Panc1 (cell line): ENCODE results near the gene OTUD4. TPM values are rescaled to one million over a fixed set of nuclear protein-coding genes. Genes with fewer than 3 reads are reported as not detected.

Source experiments
- ATAC-seq: fragments of 200-7000 bp; cut with Tn5 transposase; 2 replicates; pipeline ENCODE4 v1.9.1; 2020; ENCODE audit warnings: mild to moderate bottlenecking, moderate library complexity
- BruUV-seq: library from RNA; stranded (reverse); fragments of 400-500 nt; replicated peaks from 2 replicates; lab custom pipeline; 2021; lab: Mats Ljungman, UMichigan
- CTCF ChIA-PET: fragments of 300-600 bp; sonication (Branson Sonifier 250); formaldehyde crosslinking; loops from one replicate; lab custom pipeline; 2022; ENCODE audit warnings: antibody characterized with exemption; lab: Charles Lee
- POLR2A ChIA-PET: fragments of 300-600 bp; sonication (Branson Sonifier 250); formaldehyde crosslinking; loops from one replicate; lab custom pipeline; 2022; ENCODE audit warnings: antibody characterized with exemption; lab: Charles Lee
- DNase-seq: peaks from one replicate; pipeline ENCODE4 v3.0.0-alpha.2; 2010; ENCODE audit warnings: low read depth, low spot score
- H3K27ac ChIP-seq: 2 replicates; pipeline ENCODE4 v1.5.1; 2011; ENCODE audit warnings: mild to moderate bottlenecking, low read length, inconsistent platforms
- H3K27me3 ChIP-seq: fragments of 200-500 bp; sonication (Bioruptor generic); 2 replicates; pipeline ENCODE4 v1.6.0; 2014; ENCODE audit warnings: low read length, inconsistent platforms; ENCODE audit not compliant: control insufficient read depth, insufficient read depth
- H3K36me3 ChIP-seq: fragments of 200-500 bp; sonication (Bioruptor generic); 2 replicates; pipeline ENCODE4 v1.5.1; 2014; ENCODE audit warnings: inconsistent platforms, mild to moderate bottlenecking, low read length, moderate library complexity; ENCODE audit not compliant: control insufficient read depth, insufficient read depth
- H3K4me1 ChIP-seq: 2 replicates; pipeline ENCODE4 v1.5.1; 2011; ENCODE audit warnings: inconsistent platforms, mild to moderate bottlenecking, low read length, moderate library complexity; ENCODE audit not compliant: control insufficient read depth, insufficient read depth
- H3K4me3 ChIP-seq, 2 experiments: 2 replicates each; pipeline ENCODE4 v1.5.1; 2011 to 2012; ENCODE audit warnings: low read depth in 2 of 2, low read length in 2 of 2, mild to moderate bottlenecking in 2 of 2, inconsistent platforms in 1 of 2, moderate library complexity in 1 of 2
- H3K9me3 ChIP-seq: fragments of 200-500 bp; sonication (Bioruptor generic); 2 replicates; pipeline ENCODE4 v1.5.1; 2014; ENCODE audit warnings: low read depth, mild to moderate bottlenecking, inconsistent platforms, low read length, moderate library complexity; ENCODE audit not compliant: control insufficient read depth, insufficient read depth
- CTCF ChIP-seq: fragments of 450-650 bp; IDR thresholded peaks from 2 replicates; pipeline ENCODE4 v1.5.1; 2017; ENCODE audit warnings: mild to moderate bottlenecking
- POLR2AphosphoS5 ChIP-seq: IDR thresholded peaks from 2 replicates; pipeline ENCODE4 v1.6.1; 2012; ENCODE audit warnings: mild to moderate bottlenecking, low read depth, low read length, moderate library complexity
- REST ChIP-seq, 2 experiments: IDR thresholded peaks; 2 replicates each; pipeline ENCODE4 v1.6.1; 2011 to 2012; ENCODE audit warnings: low read depth in 2 of 2, control low read depth in 1 of 2, low read length in 1 of 2, mild to moderate bottlenecking in 1 of 2, moderate library complexity in 1 of 2; ENCODE audit not compliant: insufficient read depth in 1 of 2
- SIN3A ChIP-seq: IDR thresholded peaks from 2 replicates; pipeline ENCODE4 v1.6.1; 2012; ENCODE audit warnings: low read depth, mild to moderate bottlenecking, low read length, moderate library complexity, borderline replicate concordance; ENCODE audit not compliant: insufficient read depth
- TCF7L2 ChIP-seq: IDR thresholded peaks from 2 replicates; pipeline ENCODE4 v1.6.1; 2011; ENCODE audit warnings: mild to moderate bottlenecking, low read depth, low read length, inconsistent platforms
- in situ Hi-C: cut with HindIII; loops from 2 replicates; pipeline ENCODE4 v1.10.0; 2016; ENCODE audit warnings: low sequenced_read_pairs, low pct_unique_long_range_greater_than_20kb
- intact Hi-C: fragments of 100-400 bp; cut with micrococcal nuclease; formaldehyde crosslinking; loops from one replicate; pipeline ENCODE4 v1.10.0; 2022; ENCODE audit not compliant: unreplicated experiment
- total RNA-seq: library from RNA; stranded (reverse); gene quantifications from one replicate; pipeline ENCODE4 v1.2.1, GENCODE V29; 2021; ENCODE audit not compliant: unreplicated experiment

Gene OTUD4
- total RNA-seq, 1 experiment from 2014 or later = 31.5 TPM

- DNase-seq (no peak), ATAC-seq (no peak)
- ChIA-PET CTCF (no interaction called here), POLR2A (no interaction called here)
- Histone ChIP-seq H3K27ac (no peak overlapping the region), H3K36me3 (peaks cover 4% of the 10 kb centered on the region; the same call in 1 of the 2 replicates), H3K27me3 (no peaks in the 10 kb centered on the region), H3K4me3 (no peak overlapping the region), H3K4me1 (no peaks in the 10 kb centered on the region), H3K9me3 (no peaks in the 10 kb centered on the region)
- in situ Hi-C loops = no loop called here
- BruUV-seq = no TSS peak
- no peak for TF ChIP-seq REST (IDR thresholded peaks at IDR 0.05; ENCODE audit: insufficient read depth in 1 of 2, low read depth in 2 of 2, low read length in 1 of 2)
- TF ChIP-seq CTCF = no peak
- TF ChIP-seq POLR2AphosphoS5 = no peak
- TF ChIP-seq TCF7L2 = no peak
- no peak for TF ChIP-seq SIN3A
- intact Hi-C loops = no loop called here
Measured at GRCh38 chr4:145168581-145169187, 11.7 kb downstream of the OTUD4 start.

GRCh38 chr4:145167887-145168286 is 12.5 kb downstream of the OTUD4 start:
- TF ChIP-seq POLR2AphosphoS5 = no peak
- DNase-seq = no peak
- no peaks in the 10 kb centered on the region for H3K9me3 ChIP-seq
- no peak overlapping the region for H3K27ac ChIP-seq
- H3K4me1 ChIP-seq = no peaks in the 10 kb centered on the region
- in situ Hi-C loops = no loop called here
- no peak overlapping the region for H3K4me3 ChIP-seq
- intact Hi-C loops = no loop called here
- H3K36me3 ChIP-seq = peaks cover 4% of the 10 kb centered on the region; the same call in 1 of the 2 replicates
- POLR2A ChIA-PET = interaction anchor here (0.7 kb wide), 1 partner anchor 10 kb away, joined by 12 read pairs; no protein-coding TSS in a partner anchor
- CTCF ChIA-PET = interaction anchor here (0.6 kb wide), 1 partner anchor 477 kb away, joined by 4 read pairs; no protein-coding TSS in a partner anchor
- no TSS peak for BruUV-seq
- no peak for ATAC-seq
- no peaks in the 10 kb centered on the region for H3K27me3 ChIP-seq

- ChIA-PET POLR2A (no interaction called here), CTCF (no interaction called here)
- Histone ChIP-seq H3K27me3 (no peaks in the 10 kb centered on the region), H3K9me3 (no peaks in the 10 kb centered on the region), H3K36me3 (peaks cover 6% of the 10 kb centered on the region; the same call in 1 of the 2 replicates), H3K4me1 (no peaks in the 10 kb centered on the region), H3K27ac (no peak overlapping the region), H3K4me3 (no peak overlapping the region)
- BruUV-seq = no TSS peak
- ATAC-seq = no peak
- in situ Hi-C loops (no loop called here), intact Hi-C loops (no loop called here)
- TF ChIP-seq CTCF = no peak
- no peak for TF ChIP-seq SIN3A
- no peak for TF ChIP-seq REST (IDR thresholded peaks at IDR 0.05; ENCODE audit: insufficient read depth in 1 of 2, low read depth in 2 of 2, low read length in 1 of 2)
- TF ChIP-seq TCF7L2 = no peak
- DNase-seq = no peak
Measured at GRCh38 chr4:145161549-145161948, 18.8 kb downstream of the OTUD4 start.
